MM.1S (cell line): ENCODE measurements around the gene CFAP99.

ENCODE experiments used
- CTCF ChIP-seq: fragments of 300-600 bp; sonication (generic); IDR thresholded peaks from 2 replicates; pipeline ENCODE4 v1.5.1; 2016; ENCODE audit warnings: antibody characterized with exemption, low read length, mixed read lengths
- EZH2 ChIP-seq: fragments of 300-600 bp; sonication (generic); optimal IDR thresholded peaks from 2 replicates; pipeline ENCODE3; 2017; ENCODE audit warnings: low read depth, mild to moderate bottlenecking, antibody characterized with exemption, low read length, mixed read lengths
- EZH2phosphoT487 ChIP-seq: fragments of 300-600 bp; sonication (generic); IDR thresholded peaks from 2 replicates; pipeline ENCODE4 v1.6.1; 2018; ENCODE audit warnings: antibody characterized with exemption, low read length

- TF ChIP-seq CTCF = no peak
- TF ChIP-seq EZH2phosphoT487 = no peak
- TF ChIP-seq EZH2 = no peak
Observed at GRCh38 chr4:2407991-2408342, 10.8 kb upstream of the CFAP99 start.
